ENCODE data around the gene CLEC18A. TPM values are rescaled to one million over a fixed set of nuclear protein-coding genes. Genes with fewer than 3 reads are reported as not detected.
A peak's percentile ranks its signal among the peaks of the same experiment; 100 is the strongest.
"Not testable (repeated sequence)": the region's sequence is repeated elsewhere in the genome, so short reads cannot be mapped to it uniquely, and the experiment has no call there.

The CLEC18A gene
- total and polyA plus RNA-seq, 5 experiments from 2014 or later, result 0.08 to 1.3 (median 0.82) TPM; not detected in 1

- H3K9me3 Mint-ChIP-seq, H3K4me1 Mint-ChIP-seq, H3K27ac Mint-ChIP-seq, POLR2A ChIA-PET, H3K36me3 Mint-ChIP-seq, DNase-seq, H3K4me3 Mint-ChIP-seq, H3K27me3 Mint-ChIP-seq, ATAC-seq: not testable (repeated sequence)
These were observed 21.0 kb downstream of the CLEC18A start for GRCh38 chr16:69972120-69972519.

- ATAC-seq, POLR2A ChIA-PET, H3K4me1 Mint-ChIP-seq, H3K9me3 Mint-ChIP-seq, H3K36me3 Mint-ChIP-seq, H3K27ac Mint-ChIP-seq, H3K4me3 Mint-ChIP-seq, DNase-seq, H3K27me3 Mint-ChIP-seq: not testable (repeated sequence)
These were observed 21.8 kb downstream of the CLEC18A start for GRCh38 chr16:69972935-69973334.

GRCh38 chr16:69985196-69985595, 34.1 kb downstream of the CLEC18A start:
- H3K4me1 Mint-ChIP-seq, H3K4me3 Mint-ChIP-seq, ATAC-seq, POLR2A ChIA-PET, H3K27me3 Mint-ChIP-seq, H3K9me3 Mint-ChIP-seq: not testable (repeated sequence)
- peaks cover 0 to 28% (median 0%) of the 10 kb centered on the region in 3 donors for H3K36me3 Mint-ChIP-seq
- DNase-seq, result peak in 3 of 10 donors; percentile 2 to 31 (median 29)
- H3K27ac Mint-ChIP-seq, result peak overlapping the region in 1 of 10 donors; percentile 37

- DNase-seq, H3K27me3 Mint-ChIP-seq, H3K4me1 Mint-ChIP-seq, H3K9me3 Mint-ChIP-seq, H3K4me3 Mint-ChIP-seq, ATAC-seq, POLR2A ChIA-PET: not testable (repeated sequence)
- peak overlapping the region in 1 of 10 donors; percentile 60 for H3K27ac Mint-ChIP-seq
- H3K36me3 Mint-ChIP-seq, result peaks cover 0 to 30% (median 9%) of the 10 kb centered on the region in 3 donors
These were observed 46.8 kb downstream of the CLEC18A start for GRCh38 chr16:69997956-69998355.

GRCh38 chr16:69999801-70000200, 48.7 kb downstream of the CLEC18A start:
- DNase-seq, H3K27ac Mint-ChIP-seq, POLR2A ChIA-PET, ATAC-seq, H3K4me1 Mint-ChIP-seq, H3K9me3 Mint-ChIP-seq, H3K4me3 Mint-ChIP-seq, H3K27me3 Mint-ChIP-seq: not testable (repeated sequence)
- H3K36me3 Mint-ChIP-seq, result peaks cover 0 to 33% (median 9%) of the 10 kb centered on the region in 3 donors

GRCh38 chr16:70003511-70003910, 52.4 kb downstream of the CLEC18A start:
- DNase-seq, ATAC-seq, H3K27me3 Mint-ChIP-seq, H3K27ac Mint-ChIP-seq, H3K9me3 Mint-ChIP-seq, H3K4me1 Mint-ChIP-seq, POLR2A ChIA-PET, H3K4me3 Mint-ChIP-seq: not testable (repeated sequence)
- H3K36me3 Mint-ChIP-seq, result peaks cover 0 to 41% (median 20%) of the 10 kb centered on the region in 3 donors

- POLR2A ChIA-PET, H3K4me1 Mint-ChIP-seq, H3K9me3 Mint-ChIP-seq, H3K27me3 Mint-ChIP-seq, ATAC-seq, DNase-seq, H3K27ac Mint-ChIP-seq, H3K4me3 Mint-ChIP-seq: not testable (repeated sequence)
- H3K36me3 Mint-ChIP-seq, result peaks cover 4 to 55% (median 30%) of the 10 kb centered on the region in 3 donors
These were observed 57.5 kb downstream of the CLEC18A start for GRCh38 chr16:70008604-70009003.

- H3K4me1 Mint-ChIP-seq, H3K27me3 Mint-ChIP-seq, DNase-seq, ATAC-seq, POLR2A ChIA-PET, H3K4me3 Mint-ChIP-seq, H3K9me3 Mint-ChIP-seq, H3K27ac Mint-ChIP-seq: not testable (repeated sequence)
- peaks cover 4 to 58% (median 32%) of the 10 kb centered on the region in 3 donors for H3K36me3 Mint-ChIP-seq
These were observed 59.5 kb downstream of the CLEC18A start for GRCh38 chr16:70010615-70011014.

- H3K36me3 Mint-ChIP-seq, result peaks cover 4 to 62% (median 32%) of the 10 kb centered on the region in 3 donors
- DNase-seq, POLR2A ChIA-PET, H3K27ac Mint-ChIP-seq, H3K9me3 Mint-ChIP-seq, H3K4me1 Mint-ChIP-seq, H3K4me3 Mint-ChIP-seq, H3K27me3 Mint-ChIP-seq, ATAC-seq: not testable (repeated sequence)
These were observed 60.0 kb downstream of the CLEC18A start for GRCh38 chr16:70011120-70011519.

- H3K4me3 Mint-ChIP-seq, POLR2A ChIA-PET, H3K27me3 Mint-ChIP-seq, DNase-seq, H3K4me1 Mint-ChIP-seq, ATAC-seq, H3K9me3 Mint-ChIP-seq: not testable (repeated sequence)
- Mint-ChIP-seq H3K36me3 (peaks cover 4 to 59% (median 30%) of the 10 kb centered on the region in 3 donors), H3K27ac (peak overlapping the region in 1 of 10 donors; percentile 86)
These were observed 61.2 kb downstream of the CLEC18A start for GRCh38 chr16:70012354-70012753.

- Mint-ChIP-seq H3K27ac (peak overlapping the region in 2 of 10 donors; percentile 52 to 86), H3K36me3 (peaks cover 4 to 63% (median 31%) of the 10 kb centered on the region in 3 donors)
- DNase-seq, H3K9me3 Mint-ChIP-seq, H3K4me1 Mint-ChIP-seq, ATAC-seq, POLR2A ChIA-PET, H3K4me3 Mint-ChIP-seq, H3K27me3 Mint-ChIP-seq: not testable (repeated sequence)
These were observed 61.8 kb downstream of the CLEC18A start for GRCh38 chr16:70012951-70013350.

Small RNA genes within 50 kb of the gene (microRNA-seq; reads per million reads assigned to microRNA genes)
- gene MIR140 (ENCODE audit: borderline microRNAs expressed), result 17,688 reads per million, percentile 96 among the genes with 10 or more reads in this experiment

Other genes with a start within 250 kb of the CLEC18A start
- 1 to 10 TPM; 3.4 to 3.7 TPM for gene NQO1, start 224.8 kb upstream of the CLEC18A start, total RNA-seq
- gene NQO1, start 224.8 kb upstream of the CLEC18A start, polyA plus RNA-seq, result 1 to 10 TPM; 2.5 to 4.1 (median 3.0) TPM
- 10 to 100 TPM; 59.7 to 61.5 TPM for gene NOB1, start 196.4 kb upstream of the CLEC18A start, total RNA-seq
- gene NOB1, start 196.4 kb upstream of the CLEC18A start, polyA plus RNA-seq, result 10 to 100 TPM; 35.1 to 60.3 (median 48.6) TPM
- 10 to 100 TPM; 56.1 to 63.3 TPM for gene WWP2, start 189.0 kb upstream of the CLEC18A start, total RNA-seq
- 10 to 100 TPM; 27.0 to 39.5 (median 31.3) TPM for gene WWP2, start 189.0 kb upstream of the CLEC18A start, polyA plus RNA-seq
- gene PDPR, start 163.0 kb downstream of the CLEC18A start, total RNA-seq, result 10 to 100 TPM; 29.1 to 31.6 TPM
- gene PDPR, start 163.0 kb downstream of the CLEC18A start, polyA plus RNA-seq, result 10 to 100 TPM in 1 of 3 donors, 1 to 10 TPM in 2; 5.5 to 11.5 (median 7.3) TPM
- 1 to 10 TPM; 2.2 to 3.0 TPM for gene CLEC18C, start 222.5 kb downstream of the CLEC18A start, total RNA-seq
- not detected for gene CLEC18C, start 222.5 kb downstream of the CLEC18A start, polyA plus RNA-seq